Inflammatory macrophage (primary cell): Measurements from ENCODE around the gene MOAP1.
"Not testable (repeated sequence)": the region's sequence is repeated elsewhere in the genome, so short reads cannot be mapped to it uniquely, and the experiment has no call there.

Experiments used
- DNase-seq, 2 donors: peaks; one replicate each; pipeline ENCODE4 v3.0.0-alpha.2; 2020 to 2022

Gene MOAP1

GRCh38 chr14:93183596-93184317, 940 bp downstream of the MOAP1 start:
- DNase-seq, result no peak

DNA sequence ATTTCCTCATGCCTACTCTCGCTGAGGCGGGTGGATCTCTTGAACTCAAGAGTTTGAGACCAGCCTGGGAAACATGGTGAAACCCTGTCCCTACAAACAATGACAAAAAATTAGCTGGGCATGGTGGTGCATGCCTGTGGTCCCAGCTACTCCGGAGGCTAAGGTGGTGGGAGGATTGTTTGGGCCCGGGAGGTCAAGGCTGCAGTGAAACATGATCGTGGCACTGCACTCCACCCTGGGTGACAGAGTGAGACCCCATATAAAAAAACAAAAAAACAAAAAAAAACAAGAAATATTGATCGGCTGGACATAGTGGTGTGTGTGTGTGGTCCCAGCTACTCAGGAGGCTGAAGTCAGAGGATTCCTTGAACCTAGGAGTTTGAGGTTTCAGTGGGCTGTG, 9.2 kb downstream of the MOAP1 start:
- no peak for DNase-seq

DNA sequence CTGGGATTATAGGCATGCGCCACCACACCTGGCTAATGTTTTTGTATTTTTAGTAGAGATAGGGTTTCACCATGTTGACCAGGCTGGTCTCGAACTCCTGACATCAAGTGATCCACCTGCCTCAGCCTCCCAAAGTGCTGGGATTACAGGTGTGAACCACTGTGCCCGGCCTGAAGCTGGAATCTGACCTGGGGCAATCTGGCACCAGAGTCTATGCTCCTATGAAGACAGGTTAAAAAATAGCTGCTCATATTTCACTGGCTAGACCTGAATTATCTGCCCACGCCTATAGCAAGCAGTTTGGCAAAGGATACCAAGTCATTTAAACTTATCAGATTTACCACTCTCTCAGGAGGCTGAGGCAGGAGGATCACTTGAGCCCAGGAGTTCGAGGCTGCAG, 10.0 kb downstream of the MOAP1 start:
- DNase-seq, result not testable (repeated sequence)

GRCh38 chr14:93173943-93174395, 10.7 kb downstream of the MOAP1 start:
- no peak for DNase-seq

DNA sequence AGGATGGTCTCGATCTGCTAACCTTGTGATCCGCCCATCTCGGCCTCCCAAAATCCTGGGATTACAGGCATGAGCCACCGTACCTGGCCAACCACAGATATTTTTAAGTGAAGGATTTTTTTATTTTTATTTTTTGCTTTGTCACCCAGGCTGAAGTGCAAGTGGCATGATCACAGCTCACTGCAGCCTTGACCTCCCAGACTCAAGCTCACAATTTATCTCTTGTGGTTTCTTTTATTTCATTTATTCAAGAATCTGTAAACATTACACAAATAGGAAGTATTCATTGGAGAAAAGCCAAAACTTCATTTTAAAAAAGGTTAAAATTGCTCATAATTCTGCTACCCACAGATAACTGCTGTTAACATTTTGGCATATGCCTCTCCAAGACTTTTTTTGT, 13.3 kb downstream of the MOAP1 start:
- DNase-seq, result no peak

DNA sequence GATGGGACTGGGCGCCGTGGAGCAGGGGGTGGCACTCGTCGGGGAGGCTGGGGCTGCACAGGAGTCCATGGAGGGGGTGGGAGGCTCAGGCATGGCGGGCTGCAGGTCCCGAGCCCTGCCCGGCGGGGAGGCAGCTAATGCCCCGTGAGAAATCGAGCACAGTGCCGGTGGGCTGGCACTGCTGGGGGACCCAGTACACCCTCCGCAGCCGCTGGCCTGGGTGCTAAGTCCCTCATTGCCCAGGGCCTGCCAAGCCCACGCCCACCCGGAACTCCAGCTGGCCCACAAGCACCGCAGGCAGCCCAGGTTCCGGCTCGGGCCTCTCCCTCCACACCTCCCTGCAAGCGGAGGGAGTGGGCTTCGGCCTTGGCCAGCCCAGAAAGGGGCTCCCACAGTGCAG, 14.6 kb downstream of the MOAP1 start:
- DNase-seq, result not testable (repeated sequence)

- not testable (repeated sequence) for DNase-seq
These were observed 15.1 kb downstream of the MOAP1 start for GRCh38 chr14:93169619-93170018.

- DNase-seq, result not testable (repeated sequence)
These were observed 16.1 kb downstream of the MOAP1 start for GRCh38 chr14:93168610-93169009.

DNA sequence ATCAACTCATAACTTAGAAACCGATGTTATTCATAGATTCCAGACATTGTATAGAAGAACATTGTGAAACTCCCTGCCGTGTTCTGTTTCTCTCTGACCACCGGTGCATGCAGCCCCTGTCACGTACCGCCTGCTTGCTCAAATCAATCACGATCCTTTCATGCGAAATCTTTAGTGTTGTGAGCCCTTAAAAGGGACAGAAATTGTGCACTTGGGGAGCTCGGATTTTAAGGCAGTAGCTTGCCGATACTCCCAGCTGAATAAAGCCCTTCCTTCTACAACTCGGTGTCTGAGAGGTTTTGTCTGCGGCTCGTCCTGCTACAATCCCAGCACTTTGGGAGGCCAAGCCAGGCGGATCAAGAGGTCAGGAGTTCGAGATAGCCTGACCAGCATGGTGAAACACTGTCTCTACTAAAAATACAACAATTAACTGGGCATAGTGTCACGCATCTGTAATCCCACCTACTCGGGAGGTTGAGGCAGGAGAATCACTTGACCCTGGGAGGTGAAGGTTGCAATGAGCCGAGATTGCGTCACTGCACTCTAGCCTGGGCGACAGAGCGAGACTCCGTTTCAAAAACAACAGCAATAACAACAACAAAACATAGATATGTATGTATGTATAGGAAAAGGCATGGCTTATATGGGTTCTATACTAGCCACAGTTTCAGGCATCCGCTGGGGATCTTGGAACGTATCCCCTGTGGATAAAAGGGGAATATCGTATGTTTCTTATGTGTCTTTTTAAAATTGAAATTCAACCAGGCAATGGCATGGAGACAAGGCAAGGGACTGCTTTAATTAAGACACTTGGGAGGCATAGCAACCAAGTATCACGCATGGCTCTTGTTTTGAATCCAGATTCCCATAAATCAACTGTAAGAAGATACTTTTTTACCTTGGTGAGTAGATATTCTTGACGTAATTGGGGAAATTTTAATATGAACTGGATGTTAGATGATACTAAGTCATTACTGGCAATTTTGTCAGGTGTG, 19.1 kb downstream of the MOAP1 start:
- DNase-seq, result not testable (repeated sequence)

- no peak for DNase-seq
These were observed 21.1 kb downstream of the MOAP1 start for GRCh38 chr14:93163564-93163963.

DNA sequence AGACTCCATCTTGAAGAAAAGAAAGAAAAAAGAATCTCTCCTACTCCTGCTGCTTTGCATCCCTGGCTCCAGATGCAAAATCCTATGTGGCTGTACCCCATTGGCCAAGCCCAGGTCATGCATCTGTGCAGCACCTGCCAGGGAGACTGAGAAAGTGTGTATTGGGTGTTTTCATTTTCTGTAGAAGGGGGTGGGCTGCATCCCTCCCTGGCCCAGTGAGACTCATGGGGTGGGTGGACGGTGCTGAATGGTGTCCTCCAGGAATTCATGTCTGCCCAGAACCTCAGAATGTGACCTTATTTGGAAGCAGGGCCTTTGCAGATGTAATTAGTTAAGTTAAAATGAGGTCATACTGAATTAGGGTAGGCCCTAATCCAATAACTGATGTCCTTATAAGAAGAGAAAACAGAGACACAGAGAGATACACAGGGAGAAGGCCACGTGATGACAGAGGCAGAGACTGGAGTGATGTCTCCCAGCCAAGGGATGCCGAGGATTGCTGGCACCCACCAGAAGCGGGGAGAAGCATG, 23.2 kb downstream of the MOAP1 start:
- DNase-seq, result no peak

DNA sequence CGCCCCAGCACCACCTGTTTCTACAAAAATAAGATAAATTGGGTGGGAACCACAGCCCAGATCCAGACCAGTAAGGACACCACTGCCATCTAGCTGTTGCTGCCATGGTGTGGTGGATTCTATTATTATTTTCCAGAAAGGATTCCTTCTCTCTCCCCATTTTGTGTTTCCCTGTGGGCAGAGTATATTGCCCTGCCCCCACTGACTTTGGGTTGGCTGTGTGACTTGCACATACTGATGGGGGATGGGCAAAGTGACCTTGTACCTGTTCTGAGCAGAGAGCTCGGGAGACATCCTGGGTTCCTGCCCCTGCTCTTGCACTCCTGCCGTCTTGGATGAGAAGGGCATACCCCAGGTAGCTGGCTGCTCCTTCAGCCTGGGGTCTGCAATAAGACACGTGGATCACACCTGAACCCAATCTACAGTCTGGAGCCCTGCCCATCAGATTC, 24.3 kb downstream of the MOAP1 start:
- peak in 1 of 2 donors; percentile 37 for DNase-seq

- DNase-seq, result not testable (repeated sequence)
These were observed 24.9 kb downstream of the MOAP1 start for GRCh38 chr14:93159625-93160352.

- DNase-seq, result not testable (repeated sequence)
These were observed 26.3 kb downstream of the MOAP1 start for GRCh38 chr14:93158349-93158748.

DNA sequence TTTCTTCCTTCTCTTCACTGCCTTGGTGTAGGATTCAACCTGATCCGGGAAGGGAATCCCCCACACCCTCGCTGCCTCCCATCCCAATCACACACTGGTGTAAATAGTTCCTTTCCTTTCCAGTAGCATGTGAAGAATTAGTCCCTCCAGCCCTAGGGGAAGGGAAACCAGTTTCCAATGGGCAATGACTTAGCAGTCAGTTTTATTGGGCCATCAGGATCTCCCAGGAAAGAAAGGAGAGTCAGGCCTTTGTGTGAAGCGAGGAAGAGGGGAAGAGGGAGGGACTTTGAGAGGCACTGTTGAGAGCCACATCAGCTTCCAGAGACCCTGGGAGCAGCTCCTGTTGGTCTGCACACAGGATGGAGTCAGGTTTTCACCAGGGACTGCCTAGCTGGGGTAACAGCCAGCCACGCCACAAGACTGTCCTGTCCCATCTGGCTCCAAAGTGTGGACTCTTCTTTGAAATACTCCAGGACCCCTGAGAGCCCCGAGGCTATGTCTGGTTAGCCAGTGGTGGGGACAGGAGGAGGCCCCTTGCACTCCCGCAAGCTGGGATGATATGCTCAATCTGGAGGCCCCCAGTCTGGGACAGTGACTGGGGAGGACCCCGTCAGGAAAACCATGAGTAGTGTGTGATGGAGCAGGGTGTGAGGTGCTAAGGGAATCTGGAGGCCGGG, 27.9 kb downstream of the MOAP1 start:
- no peak for DNase-seq

GRCh38 chr14:93155667-93156066, 29.0 kb downstream of the MOAP1 start:
- no peak for DNase-seq

DNA sequence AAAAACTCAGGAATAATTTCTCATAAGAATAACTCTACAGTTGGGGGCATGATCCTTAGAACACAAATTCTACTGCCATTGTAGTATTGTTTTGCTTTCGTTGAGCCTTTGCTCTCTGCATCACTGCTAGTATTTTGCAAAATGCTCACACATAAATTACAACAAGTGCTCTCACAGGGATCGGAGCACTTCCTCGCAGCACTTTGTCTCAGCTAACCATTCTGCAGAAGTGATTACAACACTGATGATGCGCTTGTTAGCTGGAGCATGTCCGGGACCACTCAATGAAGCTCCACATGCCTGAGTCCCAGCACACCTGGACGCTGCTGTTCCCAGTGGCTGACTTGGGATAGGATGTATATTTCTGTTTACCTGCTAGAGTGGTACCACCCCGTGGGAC, 31.6 kb downstream of the MOAP1 start:
- DNase-seq, result peak; percentile 52 to 63

DNA sequence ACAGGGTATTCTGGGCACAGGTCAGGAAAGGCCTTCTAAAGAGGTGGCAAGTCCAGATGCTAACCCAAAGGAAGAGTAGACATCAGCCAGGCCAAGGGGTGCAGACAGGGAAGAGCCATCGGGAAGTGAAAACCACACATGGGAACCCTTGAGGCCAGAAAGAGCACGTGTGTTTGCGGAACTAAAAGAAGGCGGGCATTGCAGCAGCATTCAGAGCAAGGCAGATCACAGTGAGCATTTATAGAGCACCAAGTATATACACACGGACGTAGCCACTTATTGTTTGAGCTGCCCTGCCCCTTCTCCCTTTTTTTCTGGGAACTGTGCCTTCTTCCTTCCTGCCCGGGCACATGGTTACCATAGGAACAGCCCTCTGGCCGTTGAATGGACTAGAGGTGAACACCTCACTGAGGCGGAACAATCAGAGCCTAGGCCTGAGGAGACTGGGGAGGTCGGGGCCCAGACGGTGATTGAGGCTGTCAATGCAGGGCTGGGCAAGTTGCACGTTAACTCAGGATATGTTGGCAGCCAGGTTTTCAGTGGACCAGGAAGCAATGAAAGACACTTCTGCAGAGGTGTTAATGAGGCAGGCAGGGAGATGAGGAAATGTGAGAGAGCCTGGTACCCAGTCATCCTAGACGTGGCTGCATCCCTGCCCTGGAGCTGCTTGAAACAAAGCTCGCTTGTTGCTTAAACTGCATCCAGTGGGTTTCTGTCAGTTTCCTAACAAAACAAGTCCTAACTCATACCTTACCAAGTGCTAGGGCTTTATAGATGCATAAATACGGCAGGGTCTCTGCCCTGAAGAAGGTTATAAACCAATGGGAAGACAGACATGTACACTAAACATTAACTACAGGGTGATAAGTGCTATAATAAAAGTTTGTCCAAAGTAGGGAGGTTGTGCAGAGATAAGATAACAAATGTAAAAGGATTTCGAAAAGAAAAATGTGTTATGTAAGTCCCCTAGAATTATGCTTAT, 34.2 kb downstream of the MOAP1 start:
- DNase-seq, result peak; percentile 77 to 89

- DNase-seq, result no peak
These were observed 35.7 kb downstream of the MOAP1 start for GRCh38 chr14:93148979-93149378.

DNA sequence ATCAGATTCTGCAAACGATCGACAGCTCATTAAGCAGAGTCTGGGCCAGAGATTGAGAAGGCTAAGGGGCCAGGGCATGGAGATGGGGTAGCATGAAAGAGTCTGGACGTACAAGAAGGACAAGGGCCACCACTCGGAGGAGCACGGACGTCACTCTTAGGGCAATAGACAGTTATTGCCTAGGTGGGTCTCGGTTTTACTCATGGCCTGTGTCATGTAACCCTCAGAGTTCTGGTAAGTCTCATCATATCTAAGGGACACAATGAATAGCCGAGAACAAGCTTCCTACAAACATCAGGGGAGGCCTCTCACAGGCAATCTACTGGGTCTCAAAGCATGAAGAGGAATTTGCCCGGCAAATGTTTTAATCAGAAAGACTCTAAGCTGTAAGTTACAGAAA, 38.6 kb downstream of the MOAP1 start:
- DNase-seq, result no peak
